Keratinocyte (primary cell): ENCODE data around the gene MLIP. TPM values are rescaled to one million over a fixed set of nuclear protein-coding genes. Genes with fewer than 3 reads are reported as not detected.

ENCODE experiments used
- DNase-seq: peaks from one replicate; pipeline ENCODE4 v3.0.0-alpha.2; 2011; ENCODE audit warnings: low read depth, missing footprints, low spot score
- FAIRE-seq: peaks from 2 replicates; lab custom pipeline; 2011; peaks lifted over from hg19 to GRCh38; lab: Jason Lieb, UNC
- H2AFZ ChIP-seq: 2 replicates; pipeline ENCODE4 v1.6.0; 2012; ENCODE audit warnings: low read length, control low read depth, inconsistent platforms; ENCODE audit not compliant: control insufficient read depth
- H3K27ac ChIP-seq: 2 replicates; pipeline ENCODE4 v1.5.1; 2011; ENCODE audit warnings: low read length; ENCODE audit not compliant: control insufficient read depth, insufficient read depth
- H3K27me3 ChIP-seq: 3 replicates; pipeline ENCODE4 v1.6.0; 2011; ENCODE audit warnings: low read length; ENCODE audit not compliant: control insufficient read depth, insufficient read depth; ENCODE audit errors: extremely low read depth
- H3K36me3 ChIP-seq, 2 experiments: 2 replicates in 1 of 2; 3 replicates in 1 of 2; pipeline ENCODE4 v1.5.1; 2011; ENCODE audit warnings: low read length in 2 of 2, mild to moderate bottlenecking in 1 of 2; ENCODE audit not compliant: control insufficient read depth in 2 of 2, insufficient read depth in 2 of 2; ENCODE audit errors: extremely low read depth in 1 of 2
- H3K4me1 ChIP-seq: 3 replicates; pipeline ENCODE4 v1.5.1; 2011; ENCODE audit warnings: low read length; ENCODE audit not compliant: control insufficient read depth, insufficient read depth; ENCODE audit errors: extremely low read depth
- H3K4me2 ChIP-seq: 3 replicates; pipeline ENCODE4 v1.6.0; 2011; ENCODE audit warnings: low read depth, low read length; ENCODE audit not compliant: control insufficient read depth, insufficient read depth; ENCODE audit errors: extremely low read depth
- H3K4me3 ChIP-seq, 3 experiments: fragments of 200-600 bp in 1 of 3; sonication (generic) in 1 of 3; 2 replicates in 2 of 3; 3 replicates in 1 of 3; pipeline ENCODE4 v1.5.1; 2011 to 2016; ENCODE audit warnings: low read length in 3 of 3, mild to moderate bottlenecking in 3 of 3, control low read depth in 2 of 3, inconsistent platforms in 1 of 3, low read depth in 1 of 3, mixed read lengths in 1 of 3, mixed run types in 1 of 3, moderate library complexity in 1 of 3; ENCODE audit not compliant: control insufficient read depth in 2 of 3, insufficient read depth in 2 of 3; ENCODE audit errors: extremely low read depth in 1 of 3
- H3K79me2 ChIP-seq: 2 replicates; pipeline ENCODE4 v1.6.0; 2012; ENCODE audit warnings: low read length; ENCODE audit not compliant: control insufficient read depth, insufficient read depth
- H3K9ac ChIP-seq: 3 replicates; pipeline ENCODE4 v1.6.0; 2011; ENCODE audit warnings: low read length; ENCODE audit not compliant: control insufficient read depth, insufficient read depth; ENCODE audit errors: extremely low read depth
- H3K9me1 ChIP-seq: 3 replicates; pipeline ENCODE4 v1.6.0; 2011; ENCODE audit warnings: low read length; ENCODE audit not compliant: control insufficient read depth, insufficient read depth; ENCODE audit errors: extremely low read depth
- H3K9me3 ChIP-seq: 2 replicates; pipeline ENCODE4 v1.5.1; 2012; ENCODE audit warnings: low read depth, low read length; ENCODE audit not compliant: control insufficient read depth
- H4K20me1 ChIP-seq: 3 replicates; pipeline ENCODE4 v1.6.0; 2011; ENCODE audit warnings: low read length; ENCODE audit not compliant: control insufficient read depth, insufficient read depth; ENCODE audit errors: extremely low read depth
- CTCF ChIP-seq, 3 experiments: IDR thresholded peaks in 1 of 3; conservative IDR thresholded peaks in 1 of 3; optimal IDR thresholded peaks in 1 of 3; 2 replicates in 2 of 3; 3 replicates in 1 of 3; pipeline versions ENCODE3 to v1.5.1; 2011; ENCODE audit warnings: low read length in 3 of 3, mild to moderate bottlenecking in 3 of 3, moderate library complexity in 2 of 3, control low read depth in 1 of 3, inconsistent platforms in 1 of 3; ENCODE audit not compliant: insufficient read depth in 2 of 3; ENCODE audit errors: extremely low read depth in 1 of 3
- EZH2 ChIP-seq: IDR thresholded peaks from one replicate; pipeline ENCODE4 v1.6.1; 2012; ENCODE audit warnings: inconsistent platforms, mild to moderate bottlenecking, low read length, moderate library complexity
- dilution Hi-C: fragments of 300-500 bp; cut with MboI; formaldehyde crosslinking; loops from one replicate; pipeline ENCODE4 v1.7.0; 2020; ENCODE audit warnings: low sequenced_read_pairs; ENCODE audit not compliant: extremely low pct_ligation_motif_present
- polyA plus RNA-seq, 5 experiments: library from polyadenylated mRNA; depleted of rRNA in 3 of 5; stranded (reverse) in 3 of 5; stranded (forward) in 1 of 5; unstranded in 1 of 5; fragments of >200 nt; gene quantifications; 1 replicate in 1 of 5; 2 replicates in 3 of 5; 3 replicates in 1 of 5; pipeline versions ENCODE4 v1.2.1 to v1.2.3, GENCODE V29; 2011 to 2012; ENCODE audit warnings: missing spikeins in 2 of 5, low read depth in 1 of 5, low replicate concordance in 1 of 5

The MLIP gene
- polyA plus RNA-seq, 1 donor (not counting 4 experiments of a cell fraction or from before 2014, with no cell fraction given), result 0.87 TPM

DNA sequence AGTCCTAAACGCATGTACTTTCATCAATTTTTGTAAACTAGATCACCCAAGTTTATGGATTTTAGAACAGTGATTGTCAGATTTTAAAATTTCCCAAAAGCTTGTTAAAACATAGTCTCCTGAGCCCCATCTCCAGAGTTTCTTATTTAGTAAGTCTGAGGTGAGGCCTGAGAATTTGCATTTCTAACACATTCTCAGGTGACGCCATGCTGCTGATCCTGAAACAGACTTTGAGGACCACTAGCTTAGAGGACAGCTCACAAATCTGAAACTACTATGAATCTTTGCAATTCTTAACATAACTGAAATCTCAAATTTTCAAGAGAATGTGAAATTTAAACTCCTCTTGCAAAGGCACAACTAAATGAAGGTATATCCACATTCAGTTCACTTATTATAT lies 37.8 kb upstream of the MLIP start:
- no peaks in the 10 kb centered on the region for H3K9me1 ChIP-seq
- H3K4me1 ChIP-seq, result no peaks in the 10 kb centered on the region
- H3K27ac ChIP-seq, result no peak overlapping the region
- no peaks in the 10 kb centered on the region for H3K9me3 ChIP-seq
- dilution Hi-C loops, result no loop called here
- H3K36me3 ChIP-seq, result no peaks in the 10 kb centered on the region
- H3K9ac ChIP-seq, result no peak overlapping the region
- no peaks in the 10 kb centered on the region for H3K27me3 ChIP-seq
- no peak overlapping the region for H3K4me3 ChIP-seq
- H2AFZ ChIP-seq, result no peak overlapping the region
- H4K20me1 ChIP-seq, result no peaks in the 10 kb centered on the region
- no peak for FAIRE-seq
- no peaks in the 10 kb centered on the region for H3K79me2 ChIP-seq
- DNase-seq, result no peak
- no peak overlapping the region for H3K4me2 ChIP-seq
- TF ChIP-seq EZH2 (no peak), CTCF (optimal IDR thresholded peaks at IDR 0.05 in 1 of 3, IDR thresholded peaks at IDR 0.05 in 1 of 3, conservative IDR thresholded peaks at IDR 0.05 in 1 of 3; ENCODE audit: extremely low read depth in 1 of 3, insufficient read depth in 2 of 3, low read length in 3 of 3) (no peak)

- dilution Hi-C loops, result no loop called here
- no peaks in the 10 kb centered on the region for H3K4me1 ChIP-seq
- H3K9me1 ChIP-seq, result no peaks in the 10 kb centered on the region
- no peak overlapping the region for H2AFZ ChIP-seq
- no peaks in the 10 kb centered on the region for H3K9me3 ChIP-seq
- H3K27me3 ChIP-seq, result no peaks in the 10 kb centered on the region
- DNase-seq (no peak), FAIRE-seq (no peak)
- no peaks in the 10 kb centered on the region for H3K36me3 ChIP-seq
- H3K27ac ChIP-seq, result no peak overlapping the region
- H3K79me2 ChIP-seq, result no peaks in the 10 kb centered on the region
- no peaks in the 10 kb centered on the region for H4K20me1 ChIP-seq
- TF ChIP-seq CTCF (optimal IDR thresholded peaks at IDR 0.05 in 1 of 3, IDR thresholded peaks at IDR 0.05 in 1 of 3, conservative IDR thresholded peaks at IDR 0.05 in 1 of 3; ENCODE audit: extremely low read depth in 1 of 3, insufficient read depth in 2 of 3, low read length in 3 of 3), result no peak
- no peak for TF ChIP-seq EZH2
- H3K4me2 ChIP-seq, result no peak overlapping the region
- no peak overlapping the region for H3K9ac ChIP-seq
- no peak overlapping the region for H3K4me3 ChIP-seq
Observed at GRCh38 chr6:54074109-54074508, 37.1 kb upstream of the MLIP start.
